ENCODE measurements around the gene SIGLECL1.
"Not testable (repeated sequence)": the region's sequence is repeated elsewhere in the genome, so short reads cannot be mapped to it uniquely, and the experiment has no call there.

The SIGLECL1 gene

DNA sequence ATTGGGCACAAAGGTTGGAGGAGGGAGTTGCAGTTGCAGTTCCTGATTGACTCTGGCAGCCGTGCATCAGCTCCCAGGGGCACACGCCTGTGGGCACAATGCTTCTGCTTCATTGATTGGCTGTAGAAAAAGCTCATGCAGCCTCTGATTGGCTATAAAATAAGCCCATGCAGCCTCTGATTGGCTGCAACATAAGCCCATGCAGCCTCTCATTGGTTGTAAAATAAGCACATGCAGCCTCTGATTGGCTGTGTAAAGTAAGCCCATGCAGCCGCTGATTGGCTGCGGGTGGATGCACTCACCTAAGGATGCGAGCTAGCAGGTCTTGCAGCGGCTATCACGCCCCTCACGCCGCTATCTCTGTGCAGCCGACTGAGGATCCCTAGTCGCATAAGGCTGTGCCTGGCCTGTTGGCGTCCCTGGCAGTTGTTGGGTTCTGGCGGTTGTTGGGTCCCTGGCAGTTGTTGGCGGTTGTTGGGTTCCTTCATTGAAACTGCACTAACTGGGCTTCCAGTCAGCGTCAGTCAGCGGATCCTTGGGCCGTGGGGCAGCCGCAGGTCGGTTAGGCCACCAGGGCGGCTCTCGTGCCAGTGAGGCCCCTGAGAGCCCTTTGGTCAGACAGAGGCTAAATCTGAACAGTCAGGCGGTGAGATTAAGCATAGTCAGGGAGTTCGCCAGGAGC, at the start of gene SIGLECL1:
TSS of gene SIGLECL1 (plus strand) at position 295 of the 682 bp plus-strand sequence. CDS start 12,993 bp downstream, outside the sequence.
- DNase-seq (ENCODE audit: low read depth), result no peak
- H3K4me3 ChIP-seq (ENCODE audit: low read length), result no peak within 1 kb of the TSS
- TF ChIP-seq, protein P1, sequence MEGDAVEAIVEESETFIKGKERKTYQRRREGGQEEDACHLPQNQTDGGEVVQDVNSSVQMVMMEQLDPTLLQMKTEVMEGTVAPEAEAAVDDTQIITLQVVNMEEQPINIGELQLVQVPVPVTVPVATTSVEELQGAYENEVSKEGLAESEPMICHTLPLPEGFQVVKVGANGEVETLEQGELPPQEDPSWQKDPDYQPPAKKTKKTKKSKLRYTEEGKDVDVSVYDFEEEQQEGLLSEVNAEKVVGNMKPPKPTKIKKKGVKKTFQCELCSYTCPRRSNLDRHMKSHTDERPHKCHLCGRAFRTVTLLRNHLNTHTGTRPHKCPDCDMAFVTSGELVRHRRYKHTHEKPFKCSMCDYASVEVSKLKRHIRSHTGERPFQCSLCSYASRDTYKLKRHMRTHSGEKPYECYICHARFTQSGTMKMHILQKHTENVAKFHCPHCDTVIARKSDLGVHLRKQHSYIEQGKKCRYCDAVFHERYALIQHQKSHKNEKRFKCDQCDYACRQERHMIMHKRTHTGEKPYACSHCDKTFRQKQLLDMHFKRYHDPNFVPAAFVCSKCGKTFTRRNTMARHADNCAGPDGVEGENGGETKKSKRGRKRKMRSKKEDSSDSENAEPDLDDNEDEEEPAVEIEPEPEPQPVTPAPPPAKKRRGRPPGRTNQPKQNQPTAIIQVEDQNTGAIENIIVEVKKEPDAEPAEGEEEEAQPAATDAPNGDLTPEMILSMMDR (conservative IDR thresholded peaks at IDR 0.05; ENCODE audit: low read depth, low read length), result no peak

DNA sequence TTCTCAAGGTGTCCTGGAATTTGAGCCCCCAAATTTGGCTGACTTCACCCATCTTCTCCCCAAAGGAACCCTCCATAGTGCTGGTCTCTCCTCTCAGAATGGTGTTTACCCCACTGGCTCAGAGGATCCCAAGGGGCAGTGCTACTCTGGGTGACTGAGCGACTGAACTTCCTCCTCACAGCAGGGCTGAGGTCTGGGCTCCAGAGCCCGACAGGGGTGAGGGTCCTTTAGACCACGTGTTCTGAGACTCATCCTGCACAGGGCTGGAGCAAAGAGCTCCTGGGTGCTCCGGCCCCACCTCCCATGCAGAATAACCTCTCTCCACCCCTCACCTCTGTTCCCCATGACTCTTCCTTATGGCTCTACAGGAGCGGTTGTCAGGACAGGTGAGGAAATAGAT, 49.2 kb upstream of the SIGLECL1 start:
- DNase-seq (ENCODE audit: low read depth), result no peak
- no peak overlapping the region for H3K4me3 ChIP-seq (ENCODE audit: low read length)
- TF ChIP-seq, protein P1 (conservative IDR thresholded peaks at IDR 0.05; ENCODE audit: low read depth, low read length), result no peak

DNA sequence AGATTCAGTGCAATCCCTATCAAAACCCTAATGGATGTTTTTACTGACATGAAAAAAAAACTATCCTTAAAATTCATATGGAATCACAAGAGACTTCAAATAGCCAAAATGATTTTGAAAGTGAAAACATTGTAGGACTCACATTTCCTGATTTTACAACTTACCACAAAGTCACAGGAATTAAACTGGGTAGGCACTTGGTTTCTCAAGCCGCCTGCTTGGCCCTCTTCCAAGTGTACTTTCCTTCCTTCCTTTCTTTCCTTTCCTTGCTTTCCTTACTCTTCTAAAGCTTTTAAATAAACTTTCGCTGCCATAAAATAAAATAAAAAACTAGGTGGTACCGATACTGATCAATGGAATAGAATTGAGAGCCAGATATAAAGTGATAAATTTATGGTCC, 47.0 kb upstream of the SIGLECL1 start:
- no peak overlapping the region for H3K4me3 ChIP-seq (ENCODE audit: low read length)
- no peak for DNase-seq (ENCODE audit: low read depth)
- TF ChIP-seq, protein P1 (conservative IDR thresholded peaks at IDR 0.05; ENCODE audit: low read depth, low read length), result no peak

DNA sequence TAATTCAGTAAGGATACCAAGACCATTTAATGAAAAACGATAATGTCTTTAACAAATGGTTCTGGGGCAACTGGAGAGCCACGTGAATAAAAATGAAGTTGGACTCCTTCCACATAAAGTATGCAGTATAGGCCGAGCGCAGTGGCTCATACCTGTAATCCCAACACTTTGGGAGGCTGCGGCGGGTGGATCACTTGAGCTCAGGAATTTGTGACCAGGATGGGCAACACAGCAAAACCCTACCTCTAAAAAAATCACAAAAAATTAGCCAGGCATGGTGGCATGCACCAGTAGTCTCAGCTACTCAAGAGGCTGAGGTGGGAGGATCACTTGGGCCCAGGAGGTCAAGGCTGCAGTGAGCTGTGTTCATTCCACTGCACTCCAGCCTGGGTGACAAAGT, 46.6 kb upstream of the SIGLECL1 start:
- TF ChIP-seq, protein P1 (conservative IDR thresholded peaks at IDR 0.05; ENCODE audit: low read depth, low read length), result no peak
- no peak for DNase-seq (ENCODE audit: low read depth)
- no peak overlapping the region for H3K4me3 ChIP-seq (ENCODE audit: low read length)

DNA sequence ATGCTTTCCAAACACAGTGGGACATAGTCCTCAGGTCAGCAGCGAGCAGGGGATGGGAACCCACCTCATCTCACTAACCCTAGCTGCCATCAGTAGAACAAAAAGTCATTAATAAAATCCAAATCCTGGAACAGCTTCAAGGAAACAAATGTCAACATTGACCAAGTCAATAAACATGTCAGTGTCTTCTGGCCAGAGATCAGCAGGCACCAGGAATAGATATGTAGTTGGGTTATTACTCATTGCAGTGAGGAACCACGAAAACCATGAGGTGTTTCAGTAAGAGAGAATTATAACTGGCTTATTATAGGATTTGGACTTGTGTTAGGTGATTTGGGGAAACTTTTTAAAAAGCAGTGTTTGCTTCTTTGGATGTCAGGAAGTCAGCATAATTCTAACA, 43.1 kb upstream of the SIGLECL1 start:
- TF ChIP-seq, protein P1 (conservative IDR thresholded peaks at IDR 0.05; ENCODE audit: low read depth, low read length), result no peak
- no peak for DNase-seq (ENCODE audit: low read depth)
- H3K4me3 ChIP-seq (ENCODE audit: low read length), result no peak overlapping the region

DNA sequence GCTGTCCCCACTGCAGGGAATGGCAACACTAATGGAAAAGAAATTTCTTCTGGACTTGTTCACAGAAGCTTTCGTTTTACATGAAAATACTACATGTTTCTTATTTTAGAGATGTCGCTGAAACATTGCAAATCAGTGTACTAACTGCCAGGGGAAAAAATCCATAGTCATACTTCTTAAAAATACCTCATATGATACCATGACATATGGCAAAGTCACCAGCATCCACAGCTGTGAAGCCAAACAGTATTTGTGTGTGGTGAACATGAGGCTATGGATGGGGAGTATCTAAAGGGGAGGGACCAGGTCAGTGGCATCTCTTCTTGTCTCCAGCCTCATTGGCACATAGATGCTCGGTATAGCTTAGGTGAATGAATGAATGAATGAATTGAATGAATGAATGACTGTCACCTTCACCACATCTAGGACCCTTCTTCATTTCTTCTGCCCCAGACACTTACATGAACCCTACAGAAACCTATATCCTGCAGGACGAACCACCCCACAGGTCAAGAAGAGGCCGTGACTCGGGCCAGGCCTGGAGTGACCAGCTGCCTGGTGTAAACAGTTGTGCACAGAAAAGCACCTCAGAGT, 40.6 kb upstream of the SIGLECL1 start:
- TF ChIP-seq, protein P1 (conservative IDR thresholded peaks at IDR 0.05; ENCODE audit: low read depth, low read length), result no peak
- H3K4me3 ChIP-seq (ENCODE audit: low read length), result no peak overlapping the region
- no peak for DNase-seq (ENCODE audit: low read depth)

DNA sequence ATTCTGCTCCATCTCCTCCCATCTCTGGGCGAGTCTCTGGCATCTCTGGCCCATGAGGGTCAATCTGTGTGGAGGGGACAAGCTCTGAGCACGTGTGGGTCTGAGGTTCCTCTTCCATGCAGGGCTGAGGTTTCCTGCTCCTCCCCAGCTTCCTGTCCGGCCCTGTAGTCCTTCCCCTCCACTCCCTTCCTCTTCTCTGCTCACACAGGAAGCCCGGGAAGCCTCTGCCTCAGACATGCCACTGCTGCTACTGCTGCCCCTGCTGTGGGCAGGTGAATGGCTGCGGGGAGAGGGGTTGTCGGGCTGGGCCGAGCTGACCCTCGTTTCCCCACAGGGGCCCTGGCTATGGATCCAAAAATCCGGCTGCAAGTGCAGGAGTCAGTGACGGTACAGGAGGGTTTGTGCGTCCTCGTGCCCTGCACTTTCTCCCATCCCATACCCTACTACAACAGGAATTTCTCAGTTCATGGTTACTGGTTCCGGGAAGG, 40.0 kb upstream of the SIGLECL1 start:
- H3K4me3 ChIP-seq (ENCODE audit: low read length); DNase-seq (ENCODE audit: low read depth): not testable (repeated sequence)
